GM18520 (cell line): Measurements from ENCODE around the gene RAG1.

ENCODE experiments used
- ATAC-seq: cut with Tn5 transposase; IDR thresholded peaks from one replicate; pipeline ENCODE4 v1.9.1; 2021; ENCODE audit not compliant: unreplicated experiment

The RAG1 gene

GRCh38 chr11:36588099-36588498, 20.3 kb downstream of the RAG1 start:
- ATAC-seq: no peak

GRCh38 chr11:36590513-36590912, 22.7 kb downstream of the RAG1 start:
- no peak for ATAC-seq

- no peak for ATAC-seq
Measured at GRCh38 chr11:36591433-36591832, 23.6 kb downstream of the RAG1 start.

GRCh38 chr11:36594316-36594989, 26.6 kb downstream of the RAG1 start, which contains the start of gene IFTAP:
IFTAP (plus strand) TSS chr11:36594502; CDS start chr11:36610104, 15,602 bp downstream.
- ATAC-seq: no peak

- ATAC-seq: no peak
Measured at GRCh38 chr11:36596880-36597279, 29.1 kb downstream of the RAG1 start.

- no peak for ATAC-seq
Measured at GRCh38 chr11:36598051-36598450, 30.2 kb downstream of the RAG1 start, which contains the start of gene RAG2. RAG2 (minus strand) TSS chr11:36598236; CDS start chr11:36594168, 4,068 bp downstream.

GRCh38 chr11:36600180-36600579, 32.4 kb downstream of the RAG1 start:
- no peak for ATAC-seq

GRCh38 chr11:36601155-36601554, 33.3 kb downstream of the RAG1 start:
- ATAC-seq: no peak

- ATAC-seq: no peak
Measured at GRCh38 chr11:36602135-36602534, 34.3 kb downstream of the RAG1 start.

GRCh38 chr11:36605221-36606216, 37.7 kb downstream of the RAG1 start:
- peak; percentile 45 for ATAC-seq

- no peak for ATAC-seq
Measured at GRCh38 chr11:36608491-36609199, 40.8 kb downstream of the RAG1 start.

- ATAC-seq: no peak
Measured at GRCh38 chr11:36609383-36609782, 41.6 kb downstream of the RAG1 start.

GRCh38 chr11:36615826-36616225, 48.0 kb downstream of the RAG1 start:
- no peak for ATAC-seq

GRCh38 chr11:36617543-36618362, 49.9 kb downstream of the RAG1 start:
- no peak for ATAC-seq

GRCh38 chr11:36618363-36619047, 50.7 kb downstream of the RAG1 start:
- no peak for ATAC-seq

GRCh38 chr11:36619502-36619901, 51.7 kb downstream of the RAG1 start:
- peak; percentile 39 for ATAC-seq

- ATAC-seq: no peak
Measured at GRCh38 chr11:36620246-36620645, 52.4 kb downstream of the RAG1 start.

GRCh38 chr11:36622431-36623136, 54.8 kb downstream of the RAG1 start:
- ATAC-seq: no peak

GRCh38 chr11:36623494-36623893, 55.7 kb downstream of the RAG1 start:
- no peak for ATAC-seq
